NCI-H2107 (cell line): ENCODE data around the gene WNT4.

ENCODE experiments used
- DNase-seq: peaks from one replicate; lab custom pipeline; 2025; lab: John Stamatoyannopoulos, UW

The WNT4 gene

DNA sequence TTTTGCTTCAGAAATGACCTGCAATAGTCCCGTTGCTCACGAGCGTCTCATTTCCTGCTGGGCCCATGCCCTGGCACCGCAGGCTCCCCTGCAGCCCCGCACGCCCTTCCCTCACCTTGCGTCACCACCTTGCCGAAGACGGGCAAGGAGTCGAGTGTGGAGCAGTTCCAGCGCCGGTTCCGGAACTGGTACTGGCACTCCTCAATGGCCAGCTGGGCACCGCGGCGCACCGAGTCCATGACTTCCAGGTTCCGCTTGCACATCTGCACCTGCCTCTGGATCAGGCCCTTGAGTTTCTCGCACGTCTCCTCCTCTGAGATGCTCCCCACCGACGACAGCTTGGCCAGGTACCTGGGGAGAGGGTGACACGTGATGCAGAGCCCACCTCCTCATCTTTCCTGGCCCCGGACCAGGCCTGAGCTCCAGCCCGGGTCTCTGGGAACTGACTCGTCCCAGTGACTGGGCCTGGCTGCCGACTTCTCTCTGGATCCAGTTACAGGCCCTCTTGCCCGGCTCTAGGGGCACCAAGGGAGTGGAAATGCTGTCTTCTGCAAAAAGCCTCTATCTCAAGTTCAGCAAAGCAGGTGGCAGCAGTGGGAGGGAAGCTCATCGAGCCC is 13.3 kb downstream of the WNT4 start:
- no peak for DNase-seq

DNA sequence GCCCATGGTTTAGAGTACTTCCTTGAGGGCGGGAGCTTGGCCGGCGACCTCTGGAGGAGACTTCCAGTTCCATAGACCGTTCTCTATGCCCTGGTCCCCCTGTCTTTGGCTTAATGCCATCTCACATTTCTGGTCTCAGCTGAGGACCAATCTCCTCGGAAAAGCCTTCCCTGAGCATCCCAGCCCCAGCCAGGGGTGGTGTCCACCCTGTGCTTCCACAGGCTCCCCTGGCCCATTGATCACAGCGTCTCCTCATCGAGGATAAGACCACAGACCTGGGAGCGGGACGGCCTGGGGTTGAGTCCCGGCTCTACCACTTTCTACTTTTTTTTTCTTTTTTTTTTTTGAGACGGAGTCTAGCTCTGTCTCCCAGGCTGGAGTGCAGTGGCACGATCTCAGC is 14.5 kb downstream of the WNT4 start:
- DNase-seq = no peak

DNA sequence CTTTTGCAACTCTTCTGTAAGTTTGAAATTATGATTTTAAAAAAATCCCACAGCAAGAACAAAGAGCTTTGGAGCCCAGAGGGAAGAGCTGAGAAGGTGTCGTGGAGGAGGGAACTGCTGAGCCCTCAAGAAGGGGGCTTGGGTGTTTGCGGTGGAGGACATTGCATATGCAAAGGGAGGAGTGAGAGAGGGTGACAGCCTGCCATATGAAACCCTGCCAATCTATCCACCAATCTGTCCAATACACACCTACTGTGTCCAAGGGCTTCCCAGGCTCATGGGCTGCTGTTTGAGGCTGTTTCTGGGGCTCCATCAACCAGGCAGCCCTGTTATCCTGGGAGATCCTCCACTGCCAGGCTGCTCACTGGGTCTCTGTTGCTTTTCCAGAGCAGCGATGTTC is 15.2 kb downstream of the WNT4 start:
- no peak for DNase-seq

DNA sequence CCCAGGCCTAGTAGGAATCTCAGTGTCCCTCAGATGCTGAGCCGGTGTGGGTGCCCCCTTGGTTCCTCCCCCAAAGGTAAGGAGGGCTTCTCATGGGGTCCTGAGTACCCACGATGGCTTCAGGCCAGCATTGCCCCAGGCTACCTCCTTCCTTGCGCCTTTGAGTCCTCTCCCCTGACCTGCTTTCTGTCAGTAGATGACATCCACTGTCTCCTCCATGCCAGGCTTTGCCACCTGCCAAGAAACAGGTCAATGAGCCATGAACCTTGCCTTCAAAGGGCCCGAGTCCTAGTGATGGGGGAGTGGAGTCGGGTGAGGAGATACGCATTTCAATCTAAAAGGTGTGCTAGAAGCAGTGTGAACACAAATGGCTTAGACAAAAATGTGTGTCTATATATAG is 15.6 kb downstream of the WNT4 start:
- DNase-seq = no peak

DNA sequence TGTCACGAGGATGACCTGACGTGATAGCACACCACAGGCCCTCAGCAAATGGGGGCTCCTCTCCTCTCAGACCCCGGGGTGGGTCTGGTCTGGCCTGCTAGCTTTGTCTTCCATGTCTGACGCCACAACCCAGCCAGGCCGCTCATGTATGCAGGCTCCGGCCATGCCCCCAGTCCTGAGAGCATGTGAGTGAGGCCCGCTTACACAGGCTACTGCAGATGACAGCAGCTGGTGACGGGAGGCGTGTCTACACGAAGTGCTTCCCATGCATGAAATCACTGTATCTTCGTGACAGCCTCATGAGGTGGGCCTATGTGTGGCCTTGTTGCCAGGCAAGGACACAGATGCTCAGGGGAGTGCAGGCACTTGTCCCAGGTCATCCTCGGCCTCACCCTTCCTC is 16.4 kb downstream of the WNT4 start:
- DNase-seq = no peak

DNA sequence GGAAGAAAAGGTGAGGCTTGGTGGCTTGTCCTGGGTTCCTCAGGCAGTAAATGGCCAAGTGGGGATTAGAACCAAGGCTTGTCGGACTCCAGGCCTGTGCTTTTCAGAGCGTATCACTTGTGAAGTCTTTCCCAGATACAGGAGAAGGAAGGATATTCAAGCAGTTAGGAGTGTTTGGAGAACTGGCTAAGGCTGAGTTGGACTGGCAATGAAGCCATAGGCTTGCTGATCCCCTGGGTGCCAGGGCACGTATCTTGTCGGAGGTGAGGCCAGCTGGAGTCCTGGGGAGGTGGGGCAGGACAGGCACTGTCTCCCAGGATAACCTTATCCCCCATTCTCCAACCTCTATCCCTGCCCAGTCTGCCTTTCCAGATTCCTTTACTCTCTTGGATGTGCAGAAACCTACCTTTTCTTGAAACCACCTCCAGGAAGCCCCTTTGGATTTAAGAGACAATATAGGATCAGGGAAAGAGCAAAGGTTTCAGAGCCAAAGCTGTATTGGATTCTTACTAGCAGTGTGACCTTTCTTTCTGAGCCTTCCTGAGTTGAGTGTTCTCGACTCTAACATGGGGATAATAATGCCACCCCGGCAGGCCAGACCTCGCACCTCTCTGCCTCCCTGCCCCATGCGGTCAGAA is 18.2 kb downstream of the WNT4 start:
- DNase-seq = no peak

DNA sequence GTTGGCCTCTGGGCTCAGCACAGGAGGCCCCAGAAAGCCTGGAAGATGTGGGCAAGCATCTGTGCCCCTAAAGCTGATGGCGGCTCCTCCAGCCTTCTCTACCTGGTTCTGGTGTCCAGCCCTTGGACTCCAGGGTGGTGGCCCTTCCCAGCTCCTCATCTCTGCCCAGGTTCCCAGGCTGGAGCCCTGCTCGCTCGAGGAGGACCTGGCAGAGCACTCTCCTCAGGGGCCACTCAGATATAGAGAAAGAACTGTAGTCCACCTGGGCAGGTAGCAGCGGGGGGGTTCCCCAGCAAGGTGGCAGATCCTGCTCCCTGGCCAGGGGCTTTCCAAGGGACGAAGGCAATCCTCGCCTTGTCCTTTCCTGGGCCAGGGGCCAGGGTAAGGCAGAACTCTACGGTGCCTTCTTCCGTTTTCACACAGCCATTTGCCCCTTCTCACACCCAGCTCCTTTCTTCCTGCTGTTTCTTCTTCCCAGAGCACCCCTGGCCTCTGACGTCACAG is 18.9 kb downstream of the WNT4 start:
- DNase-seq = no peak

DNA sequence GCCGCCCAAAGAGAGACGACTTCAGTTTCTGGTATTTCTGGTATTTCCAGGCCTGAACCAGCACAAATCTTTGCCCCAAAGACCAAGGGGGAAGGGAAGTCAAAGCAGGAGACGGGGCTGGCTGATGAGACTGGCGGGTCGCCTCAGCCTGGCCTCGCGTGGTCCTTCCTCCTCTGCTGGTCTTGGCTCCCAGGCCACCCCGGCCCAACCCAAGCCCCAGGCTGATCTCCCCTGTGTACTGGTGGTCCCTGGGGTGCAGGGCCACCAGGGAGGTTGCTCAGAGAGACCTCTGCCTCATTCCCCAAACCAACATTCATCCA is 19.9 kb downstream of the WNT4 start:
- no peak for DNase-seq

DNA sequence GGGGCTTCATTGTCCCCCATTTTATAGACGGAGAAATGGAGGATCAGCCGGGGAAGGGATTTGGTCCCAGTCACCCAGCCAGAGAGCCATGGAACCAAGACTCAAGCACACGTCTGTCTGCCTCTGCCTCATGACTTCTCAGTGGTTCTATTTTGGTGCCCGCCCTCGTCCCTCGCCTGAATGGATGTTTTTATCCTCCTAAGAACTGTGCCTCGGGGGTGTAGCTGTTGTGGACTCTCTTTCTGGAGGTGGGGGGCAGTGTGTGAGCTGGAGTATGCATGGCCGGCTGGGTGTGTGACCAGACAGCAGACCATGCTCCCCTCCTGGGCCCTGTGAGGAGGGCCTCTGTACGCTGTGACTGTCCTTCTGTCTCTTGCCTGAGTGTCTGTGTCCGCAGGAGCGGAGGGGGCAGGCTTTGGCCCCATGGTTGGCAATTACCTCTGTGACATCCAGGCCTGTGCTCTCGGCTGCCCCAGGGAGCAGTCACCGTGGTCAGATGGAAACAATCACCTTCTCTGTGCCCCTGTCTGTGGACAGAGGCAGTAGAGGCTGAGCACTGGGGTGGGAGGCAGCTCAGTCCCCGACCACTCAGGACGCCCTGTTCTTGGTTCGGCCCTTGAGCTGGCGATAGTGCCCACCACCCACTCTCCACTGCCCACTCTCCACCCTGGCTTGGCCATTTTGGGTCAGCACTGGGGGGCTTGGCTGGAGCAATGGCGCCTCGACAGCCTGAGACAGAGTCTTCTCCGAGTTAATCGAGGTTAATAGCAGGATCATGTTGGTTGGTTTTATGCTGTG is 20.4 kb downstream of the WNT4 start:
- DNase-seq = no peak

DNA sequence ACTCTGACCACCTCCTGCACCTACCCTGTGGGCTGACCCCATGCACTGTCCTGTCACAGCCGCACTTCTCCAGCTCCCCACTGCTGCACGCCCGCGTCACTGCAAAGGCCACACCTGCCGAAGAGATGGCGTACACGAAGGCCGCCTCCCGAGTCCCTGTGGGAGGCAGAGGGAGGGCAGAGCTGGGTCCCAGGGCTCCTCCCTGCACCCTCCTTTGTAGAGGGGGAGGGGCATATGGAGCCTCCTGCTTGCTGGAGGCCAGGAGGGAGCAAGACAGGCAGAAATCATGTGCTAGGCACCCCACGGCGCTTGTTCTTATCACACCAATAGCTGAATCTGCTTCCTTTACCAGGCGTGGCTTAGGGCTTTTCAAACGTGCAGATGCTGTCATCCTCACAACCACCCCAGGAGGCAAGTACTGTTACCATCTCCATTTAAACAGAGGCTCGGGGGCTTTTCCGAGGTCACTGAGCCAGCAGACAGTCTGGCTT is 21.4 kb downstream of the WNT4 start:
- peak; percentile 41 for DNase-seq

DNA sequence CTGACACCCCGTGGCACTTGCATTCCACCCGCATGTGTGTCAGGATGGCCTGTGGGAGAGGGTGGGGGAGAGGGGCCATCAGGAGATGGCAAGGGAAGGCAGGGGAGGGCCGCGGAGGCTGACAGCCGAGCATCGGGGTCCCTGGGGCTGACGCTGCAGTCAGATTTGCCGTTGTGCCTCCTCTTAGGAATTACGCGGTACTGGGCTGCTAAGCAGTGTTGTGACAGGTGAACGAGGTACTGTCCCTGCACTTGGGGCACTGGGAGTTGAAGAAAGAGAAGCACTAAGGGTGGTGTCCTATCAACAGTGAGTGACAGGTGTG is 22.5 kb downstream of the WNT4 start:
- DNase-seq = no peak

DNA sequence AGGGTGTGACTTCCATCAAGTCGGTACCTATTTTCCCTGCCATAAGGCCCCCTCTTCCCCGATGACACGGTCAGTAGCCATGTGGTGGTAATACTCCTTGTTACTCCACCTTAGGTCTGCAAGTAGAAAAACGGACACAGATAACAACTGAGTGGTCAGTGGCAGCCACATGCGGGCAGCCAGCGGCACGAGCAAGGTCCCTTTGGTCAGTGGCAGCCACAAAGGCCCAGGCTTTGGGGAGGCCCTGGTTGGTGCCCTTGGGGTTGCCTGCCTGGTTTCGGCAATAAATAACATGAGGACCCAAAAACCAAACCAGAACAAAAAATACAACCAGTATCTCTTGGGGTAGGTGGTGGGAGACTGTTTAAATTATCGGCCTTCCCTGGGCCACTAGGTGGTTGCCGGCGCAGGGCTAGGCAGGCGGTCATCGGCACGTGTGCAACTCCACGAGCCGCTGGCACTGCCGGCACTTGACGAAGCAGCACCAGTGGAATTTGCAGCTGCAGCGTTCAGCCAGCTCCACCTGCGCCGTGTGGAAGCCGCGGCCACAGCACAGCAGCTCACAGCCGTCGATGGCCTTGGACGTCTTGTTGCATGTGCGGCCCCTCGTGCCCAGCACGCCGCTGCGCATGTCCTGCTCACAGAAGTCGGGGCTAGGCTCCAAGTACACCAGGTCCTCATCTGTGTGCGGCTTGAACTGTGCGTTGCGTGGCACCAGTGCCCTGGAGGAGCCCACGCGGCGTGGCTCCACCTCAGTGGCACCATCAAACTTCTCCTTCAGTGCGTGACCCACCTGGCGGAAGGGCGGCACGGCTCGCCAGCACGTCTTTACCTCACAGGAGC is 23.1 kb downstream of the WNT4 start:
- no peak for DNase-seq

DNA sequence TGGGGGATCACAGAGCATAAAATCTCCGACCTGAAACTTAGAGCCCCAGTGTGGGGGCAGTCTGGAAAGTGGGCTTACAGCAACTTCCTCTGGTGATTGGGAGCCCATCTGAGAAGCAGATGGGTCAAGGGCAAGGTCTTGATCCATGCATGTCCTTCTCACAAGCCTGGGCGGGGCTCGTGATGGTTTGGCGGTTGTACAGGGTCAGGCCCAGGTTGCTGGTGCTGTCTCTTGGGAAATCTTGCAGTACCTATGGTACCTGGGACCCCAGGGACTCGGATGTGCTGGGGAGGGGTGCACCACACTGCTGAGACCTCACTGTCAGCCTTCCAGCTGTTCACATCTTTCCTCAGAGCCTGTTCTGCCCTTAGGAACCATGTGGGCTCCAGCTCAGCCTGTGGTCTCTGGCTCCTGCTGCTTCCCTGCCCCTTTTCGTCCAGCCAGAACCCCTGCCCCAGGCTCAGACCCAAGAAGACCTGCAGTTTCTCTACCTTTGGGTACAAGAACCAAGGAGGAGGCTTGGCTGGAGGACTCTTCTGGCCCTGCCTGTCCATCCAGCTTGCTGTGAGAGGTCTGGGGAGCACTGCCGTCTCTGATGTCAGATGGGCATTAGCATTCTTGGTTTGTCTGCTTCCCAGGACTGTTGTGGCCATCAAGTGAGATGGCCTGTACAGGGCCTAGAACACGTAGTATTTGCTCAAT is 24.5 kb downstream of the WNT4 start:
- DNase-seq = no peak

DNA sequence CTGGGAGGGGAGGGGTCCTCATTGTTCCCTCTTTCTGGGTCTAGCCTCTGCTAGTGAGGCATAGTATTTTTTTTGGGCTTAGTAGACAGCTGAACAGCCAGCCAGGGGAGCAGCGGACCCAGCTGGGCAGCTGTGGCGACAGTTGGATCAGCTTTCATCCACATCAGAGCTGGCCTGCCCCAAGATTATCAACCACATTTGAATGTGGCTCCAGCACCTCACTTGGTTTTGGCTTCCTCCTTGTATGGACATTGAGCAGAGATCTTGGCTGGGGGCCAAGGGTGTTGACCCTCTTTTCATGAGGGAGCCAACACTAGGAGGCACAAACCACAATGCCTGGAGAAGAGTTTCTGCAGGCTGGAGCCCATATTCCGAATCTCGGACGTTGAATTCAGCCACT is 25.0 kb downstream of the WNT4 start:
- no peak for DNase-seq

DNA sequence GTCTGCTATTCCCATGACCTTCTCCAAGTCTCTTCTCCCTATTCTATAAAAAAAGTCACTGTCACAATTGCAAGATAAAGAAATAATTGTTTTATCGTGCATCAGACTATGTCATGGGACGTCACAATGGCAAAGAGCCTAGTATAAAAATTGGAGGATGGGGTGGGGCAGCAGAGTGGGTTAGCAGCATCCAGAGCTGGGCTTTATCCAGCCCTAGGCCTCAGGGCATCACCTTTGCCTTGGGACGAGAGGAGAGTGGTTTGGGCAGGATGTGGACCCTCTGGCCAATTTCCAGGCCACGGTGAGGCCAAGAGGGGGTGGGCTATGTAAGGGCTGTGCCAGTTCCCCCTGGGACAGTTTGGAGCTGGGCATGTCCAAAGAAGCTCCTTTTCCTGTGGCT is 25.7 kb downstream of the WNT4 start:
- DNase-seq = no peak

DNA sequence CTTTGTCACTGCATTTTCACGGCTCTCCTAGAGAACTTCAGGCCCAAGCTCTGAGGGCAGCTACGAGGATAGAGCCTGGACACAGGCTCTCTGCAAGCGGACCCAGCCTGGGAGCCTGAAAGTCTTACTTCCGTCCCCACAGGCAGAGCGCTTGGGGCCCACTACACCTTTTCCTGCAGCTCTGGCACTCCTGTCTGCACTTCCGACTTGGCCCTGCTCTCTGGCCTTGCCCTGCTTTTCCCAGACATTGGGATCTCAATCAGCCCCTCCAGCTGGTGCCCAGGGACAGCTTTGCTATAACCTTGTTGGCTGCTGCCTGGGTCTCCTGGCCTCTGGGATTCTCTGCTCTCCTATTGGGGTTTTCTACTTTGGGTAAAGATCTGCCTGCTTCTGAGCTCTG is 27.6 kb downstream of the WNT4 start:
- DNase-seq = no peak

DNA sequence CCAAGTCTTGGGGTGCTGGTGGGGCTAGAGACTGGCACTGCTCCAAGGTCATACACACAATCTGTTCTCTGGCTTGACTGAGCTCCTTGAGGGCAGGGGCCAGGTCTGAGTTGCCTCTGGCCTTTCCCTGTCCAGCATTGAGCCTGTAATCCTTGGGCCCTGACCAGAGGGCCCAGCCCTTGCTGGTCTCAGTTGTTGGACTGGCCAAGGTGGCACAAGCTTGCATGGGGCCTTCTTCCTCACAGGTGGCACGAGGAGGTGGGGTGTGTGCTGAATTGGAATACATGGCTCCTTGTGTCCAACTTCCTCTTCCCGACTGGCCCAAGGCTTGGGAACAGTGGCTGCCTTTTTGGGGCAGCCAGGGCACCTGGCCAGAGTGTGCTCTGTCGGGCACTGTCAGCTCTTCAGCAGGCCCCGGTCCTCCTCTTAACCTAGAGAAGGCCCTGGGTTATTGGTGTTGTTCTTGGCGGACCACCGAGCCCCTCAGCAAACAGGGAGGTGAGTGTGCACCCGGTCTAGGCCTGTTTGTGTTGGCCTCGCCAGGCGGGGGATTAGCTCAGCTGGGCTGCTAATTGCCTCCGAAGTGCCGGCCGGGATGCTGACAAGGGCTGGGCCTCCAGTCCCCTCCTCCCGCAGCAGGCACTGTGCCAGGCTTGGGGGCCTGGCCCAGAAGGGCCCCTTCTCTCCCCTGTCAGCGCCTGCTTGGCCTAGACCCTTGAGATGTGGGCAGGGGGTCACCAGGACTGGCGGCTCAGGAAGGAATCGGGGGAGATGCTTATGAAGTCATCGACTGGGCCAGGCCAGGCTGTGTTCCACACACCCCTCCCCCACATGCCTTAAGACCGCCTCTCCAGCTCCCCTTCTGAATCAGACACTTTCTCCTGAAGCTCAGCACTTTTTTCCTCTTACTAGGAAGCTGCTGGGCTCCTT is 28.5 kb downstream of the WNT4 start:
- DNase-seq = no peak

DNA sequence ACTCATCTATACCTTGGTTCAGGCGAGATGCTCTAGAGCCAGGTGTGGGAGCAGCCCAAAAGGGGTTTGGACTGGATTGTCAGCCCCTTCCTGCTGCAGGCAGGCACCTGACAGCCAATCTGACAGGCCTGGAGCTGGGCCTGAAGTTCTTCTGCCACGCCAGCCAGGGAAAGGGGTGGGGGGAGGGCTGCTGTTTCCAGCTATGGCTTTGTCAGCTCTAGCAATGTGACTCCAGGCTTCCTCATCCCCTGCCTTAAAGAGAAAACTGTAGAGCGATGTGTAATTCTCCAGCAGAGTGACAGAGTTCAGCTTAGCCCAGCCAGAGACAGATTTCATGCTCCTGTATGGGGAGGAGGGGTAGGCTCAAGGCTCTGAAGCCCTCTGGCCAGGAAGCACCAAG is 30.3 kb downstream of the WNT4 start:
- DNase-seq = no peak

DNA sequence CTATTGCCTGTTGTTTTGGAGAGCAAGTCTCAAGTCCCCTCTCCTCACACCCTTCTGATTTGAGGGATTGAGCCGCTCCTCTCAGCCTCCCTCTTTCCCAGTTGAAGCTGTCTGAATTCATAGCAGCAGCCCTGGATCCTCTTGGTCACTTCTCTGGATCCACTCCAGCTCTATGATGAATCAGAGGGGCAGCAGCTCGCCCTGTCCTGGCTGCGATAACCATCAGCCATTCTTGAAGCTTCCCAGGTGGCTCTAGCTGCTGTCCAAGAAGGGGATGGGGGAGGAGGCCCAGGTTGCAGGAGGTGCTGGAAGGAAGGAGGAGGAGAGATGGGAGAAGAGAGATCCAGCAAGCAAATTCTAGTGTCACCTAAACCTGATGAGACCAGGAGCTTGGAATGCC is 31.3 kb downstream of the WNT4 start:
- DNase-seq = no peak

DNA sequence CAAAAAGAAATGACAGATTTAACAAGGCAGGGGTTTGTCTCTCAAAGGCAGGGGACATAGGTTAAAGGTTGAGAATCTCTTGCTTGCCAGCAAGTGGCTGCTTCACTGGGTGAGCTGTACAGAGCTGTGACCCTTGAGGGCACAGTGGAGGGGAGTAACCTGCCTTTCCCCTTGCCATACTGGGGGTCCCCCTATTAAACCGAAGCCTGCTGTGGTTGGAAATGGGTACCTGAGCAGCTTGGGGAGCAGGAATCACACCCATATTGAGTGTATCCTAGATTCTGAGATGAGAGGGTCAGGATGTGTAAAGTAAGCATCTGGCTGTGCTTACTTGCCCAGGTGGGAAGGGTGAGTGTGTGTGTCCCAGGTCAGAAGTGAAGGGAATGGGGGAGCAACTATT is 31.8 kb downstream of the WNT4 start:
- no peak for DNase-seq

DNA sequence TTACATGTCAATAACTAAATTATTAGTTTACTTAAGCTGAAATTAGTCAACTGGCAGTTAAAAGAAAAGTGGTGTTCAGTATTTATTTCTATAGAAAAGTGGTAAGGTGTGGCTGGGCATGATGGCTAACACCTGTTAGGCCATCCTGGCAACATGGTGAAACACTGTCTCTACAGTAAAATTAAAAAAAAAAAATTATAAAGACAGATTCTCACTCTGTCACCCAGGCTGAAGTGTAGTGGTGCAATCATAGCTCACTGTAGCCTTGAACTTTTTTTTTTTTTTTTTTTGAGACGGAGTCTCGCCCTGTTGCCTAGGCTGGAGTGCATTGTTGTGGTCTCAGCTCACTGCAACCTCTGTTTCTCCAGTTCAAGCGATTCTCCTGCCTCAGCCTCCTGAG is 32.9 kb downstream of the WNT4 start:
- DNase-seq = no peak
